ENCODE data around the gene SLA2. TPM values are rescaled to one million over a fixed set of nuclear protein-coding genes. Genes with fewer than 3 reads are reported as not detected.
A peak's percentile ranks its signal among the peaks of the same experiment; 100 is the strongest.

The SLA2 gene
- total RNA-seq, 1 experiment from 2014 or later, result 0.14 TPM

DNA sequence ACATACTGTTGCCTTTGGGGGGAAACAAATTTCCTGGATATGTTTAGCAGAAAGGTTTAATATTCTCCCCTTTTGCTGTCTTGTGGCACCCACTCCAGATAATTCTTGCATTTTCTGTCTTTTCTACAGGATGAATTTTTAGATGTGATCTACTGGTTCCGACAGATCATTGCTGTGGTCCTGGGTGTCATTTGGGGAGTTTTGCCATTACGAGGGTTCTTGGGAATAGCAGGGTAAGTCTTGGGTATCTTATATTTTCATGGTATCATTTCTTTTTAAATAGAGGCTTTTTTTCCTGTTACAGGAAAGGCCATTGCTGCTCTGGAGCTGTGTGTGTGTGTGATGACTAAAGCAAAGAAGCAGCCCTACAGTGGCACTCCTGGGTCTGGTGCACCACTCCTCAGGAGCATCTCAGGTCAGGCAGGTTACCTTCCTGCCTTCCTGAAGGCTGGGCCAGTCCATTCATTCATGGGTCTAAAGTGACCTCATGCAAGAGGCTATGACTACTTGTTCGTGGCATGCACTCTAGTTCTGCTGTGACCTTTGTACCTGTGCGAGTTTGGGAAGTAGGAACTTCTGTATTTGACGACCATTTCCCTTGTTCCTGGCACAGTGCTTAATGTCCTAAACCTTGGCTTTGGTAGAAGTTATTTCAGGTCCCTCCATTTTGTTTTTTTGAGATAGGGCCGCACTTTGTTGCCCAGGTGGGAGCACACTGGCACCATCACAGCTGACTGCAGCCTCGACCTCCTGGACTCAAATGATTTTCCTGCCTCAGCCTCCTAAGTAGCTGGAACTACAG is 38.2 kb downstream of the SLA2 start:
- Histone ChIP-seq H3K27me3 (ENCODE audit: control insufficient read depth, insufficient read depth, low read length) (no peaks in the 10 kb centered on the region), H3K36me3 (replicated peaks; ENCODE audit: control insufficient read depth, insufficient read depth, low read length) (peaks cover 28% of the 10 kb centered on the region), H3K4me3 (ENCODE audit: insufficient read depth, low read depth, low read length) (no peak overlapping the region)
- no peak for DNase-seq

GRCh38 chr20:36606158-36607066 is 39.6 kb downstream of the SLA2 start:
- DNase-seq, result no peak
- H3K36me3 ChIP-seq (replicated peaks; ENCODE audit: control insufficient read depth, insufficient read depth, low read length), result peaks cover 20% of the 10 kb centered on the region
- H3K4me3 ChIP-seq (ENCODE audit: insufficient read depth, low read depth, low read length), result peak overlapping the region; percentile 79
- no peaks in the 10 kb centered on the region for H3K27me3 ChIP-seq (ENCODE audit: control insufficient read depth, insufficient read depth, low read length)

DNA sequence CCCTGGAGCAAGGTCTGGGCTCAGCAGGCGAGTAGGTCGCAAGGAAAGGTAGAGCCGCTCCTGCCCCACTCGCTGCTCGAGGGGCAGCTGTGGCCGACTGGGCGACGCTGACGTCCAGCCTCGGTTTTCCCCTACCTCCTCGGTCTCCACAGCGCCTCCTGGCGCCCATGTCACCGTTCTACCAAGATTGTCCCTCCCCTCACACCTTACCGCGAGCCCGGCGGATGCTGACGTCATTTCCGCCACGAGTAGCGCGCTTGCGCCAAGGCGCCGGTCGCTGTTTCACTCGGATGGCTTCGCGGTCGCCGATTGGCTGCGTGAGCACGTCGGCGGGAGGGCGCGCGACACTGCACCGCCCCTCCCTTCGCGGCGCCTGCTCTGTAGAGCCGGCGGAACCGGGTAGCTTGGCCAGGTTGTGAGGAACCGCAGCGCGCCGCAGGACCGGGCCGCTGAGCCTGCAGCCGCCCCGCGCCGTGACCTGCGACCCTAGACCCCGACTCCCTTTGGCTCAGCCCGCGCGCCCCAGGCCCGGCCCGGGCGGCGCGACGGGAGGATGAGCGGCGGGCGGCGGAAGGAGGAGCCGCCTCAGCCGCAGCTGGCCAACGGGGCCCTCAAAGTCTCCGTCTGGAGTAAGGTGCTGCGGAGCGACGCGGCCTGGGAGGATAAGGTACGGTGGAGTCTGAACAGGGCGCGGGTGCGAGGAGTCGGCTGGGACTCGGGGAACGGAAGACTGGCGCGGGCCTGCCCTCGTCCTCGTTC is 40.4 kb downstream of the SLA2 start, which contains the start of gene RAB5IF:
RAB5IF (plus strand) TSS at position 381 of the 759 bp plus-strand sequence; CDS start at position 554, 173 bp downstream.
- peaks cover 17% of the 10 kb centered on the region for H3K36me3 ChIP-seq (replicated peaks; ENCODE audit: control insufficient read depth, insufficient read depth, low read length)
- peak; percentile 97 for DNase-seq
- no peaks in the 10 kb centered on the region for H3K27me3 ChIP-seq (ENCODE audit: control insufficient read depth, insufficient read depth, low read length)
- peak within 1 kb of the TSS; percentile 79 for H3K4me3 ChIP-seq (ENCODE audit: insufficient read depth, low read depth, low read length)

GRCh38 chr20:36604952-36605398 is 41.0 kb downstream of the SLA2 start:
- H3K4me3 ChIP-seq (ENCODE audit: insufficient read depth, low read depth, low read length), result no peak overlapping the region
- DNase-seq, result no peak
- no peaks in the 10 kb centered on the region for H3K27me3 ChIP-seq (ENCODE audit: control insufficient read depth, insufficient read depth, low read length)
- peaks cover 17% of the 10 kb centered on the region for H3K36me3 ChIP-seq (replicated peaks; ENCODE audit: control insufficient read depth, insufficient read depth, low read length)

DNA sequence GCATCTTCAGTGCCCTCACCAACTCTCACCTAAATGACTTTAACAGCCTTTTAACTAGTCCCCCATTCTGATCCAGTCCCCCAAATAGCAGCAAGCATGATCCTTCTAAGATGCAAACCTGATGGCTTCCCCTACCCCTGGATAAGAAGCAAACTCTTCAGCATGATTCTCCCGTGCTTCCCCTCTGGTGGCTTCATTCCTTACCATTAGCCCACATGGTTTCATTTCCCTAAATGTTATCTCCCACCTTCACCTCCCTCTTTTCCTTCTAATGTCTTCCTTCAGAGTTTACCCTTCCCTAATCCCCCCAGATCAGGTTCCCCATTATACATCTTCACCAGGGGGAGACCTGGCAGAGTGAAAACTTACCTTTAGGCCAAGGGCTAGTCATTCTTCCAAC is 44.5 kb downstream of the SLA2 start:
- Histone ChIP-seq H3K4me3 (ENCODE audit: insufficient read depth, low read depth, low read length) (no peak overlapping the region), H3K27me3 (ENCODE audit: control insufficient read depth, insufficient read depth, low read length) (no peaks in the 10 kb centered on the region), H3K36me3 (replicated peaks; ENCODE audit: control insufficient read depth, insufficient read depth, low read length) (no peaks in the 10 kb centered on the region)
- DNase-seq, result no peak

GRCh38 chr20:36599912-36600345 is 46.1 kb downstream of the SLA2 start:
- H3K27me3 ChIP-seq (ENCODE audit: control insufficient read depth, insufficient read depth, low read length), result no peaks in the 10 kb centered on the region
- no peak overlapping the region for H3K4me3 ChIP-seq (ENCODE audit: insufficient read depth, low read depth, low read length)
- no peak for DNase-seq
- H3K36me3 ChIP-seq (replicated peaks; ENCODE audit: control insufficient read depth, insufficient read depth, low read length), result no peaks in the 10 kb centered on the region; the same call in 1 of the 2 replicates

DNA sequence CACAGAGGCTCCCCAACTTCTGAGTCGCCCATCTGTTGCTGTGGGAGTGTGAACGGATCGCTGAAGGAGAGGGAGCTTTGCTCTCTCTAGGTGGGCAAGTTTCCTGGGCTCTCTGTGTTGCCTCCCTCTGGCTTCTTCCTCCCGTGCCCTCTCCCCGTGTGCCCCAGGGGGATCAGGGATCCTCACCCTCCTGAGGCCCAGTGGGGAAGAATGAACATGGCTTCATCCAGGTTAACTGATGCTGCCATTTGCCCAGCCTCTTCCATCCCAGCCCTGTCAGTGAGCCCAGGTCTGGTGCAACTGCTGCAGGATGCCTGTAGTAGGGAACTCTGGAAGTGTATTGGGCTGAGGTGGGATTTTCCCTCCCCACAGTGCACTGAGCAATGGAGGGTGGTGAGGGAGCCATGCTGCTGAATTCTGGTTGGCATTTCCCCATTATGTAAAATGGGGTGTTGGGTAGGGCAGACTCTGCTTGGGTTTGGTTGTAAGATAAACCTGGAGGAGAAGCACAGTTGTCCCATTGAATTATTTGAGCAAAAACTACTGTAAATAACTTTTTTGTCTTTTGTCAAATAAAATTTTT is 52.6 kb downstream of the SLA2 start:
- no peak for DNase-seq
- H3K36me3 ChIP-seq (replicated peaks; ENCODE audit: control insufficient read depth, insufficient read depth, low read length), result peaks cover 15% of the 10 kb centered on the region
- H3K27me3 ChIP-seq (ENCODE audit: control insufficient read depth, insufficient read depth, low read length), result no peaks in the 10 kb centered on the region
- H3K4me3 ChIP-seq (ENCODE audit: insufficient read depth, low read depth, low read length), result no peak overlapping the region

GRCh38 chr20:36591854-36592641 is 53.9 kb downstream of the SLA2 start:
- no peaks in the 10 kb centered on the region for H3K27me3 ChIP-seq (ENCODE audit: control insufficient read depth, insufficient read depth, low read length)
- peaks cover 17% of the 10 kb centered on the region for H3K36me3 ChIP-seq (replicated peaks; ENCODE audit: control insufficient read depth, insufficient read depth, low read length)
- no peak overlapping the region for H3K4me3 ChIP-seq (ENCODE audit: insufficient read depth, low read depth, low read length)
- peak; percentile 72 for DNase-seq

GRCh38 chr20:36591281-36591680 is 54.7 kb downstream of the SLA2 start:
- Histone ChIP-seq H3K27me3 (ENCODE audit: control insufficient read depth, insufficient read depth, low read length) (no peaks in the 10 kb centered on the region), H3K4me3 (ENCODE audit: insufficient read depth, low read depth, low read length) (no peak overlapping the region), H3K36me3 (replicated peaks; ENCODE audit: control insufficient read depth, insufficient read depth, low read length) (peaks cover 19% of the 10 kb centered on the region)
- DNase-seq, result no peak

- Histone ChIP-seq H3K36me3 (replicated peaks; ENCODE audit: control insufficient read depth, insufficient read depth, low read length) (peaks cover 13% of the 10 kb centered on the region), H3K4me3 (ENCODE audit: insufficient read depth, low read depth, low read length) (no peak overlapping the region), H3K27me3 (ENCODE audit: control insufficient read depth, insufficient read depth, low read length) (no peaks in the 10 kb centered on the region)
- no peak for DNase-seq
These were observed 58.5 kb downstream of the SLA2 start for GRCh38 chr20:36587388-36588070.

DNA sequence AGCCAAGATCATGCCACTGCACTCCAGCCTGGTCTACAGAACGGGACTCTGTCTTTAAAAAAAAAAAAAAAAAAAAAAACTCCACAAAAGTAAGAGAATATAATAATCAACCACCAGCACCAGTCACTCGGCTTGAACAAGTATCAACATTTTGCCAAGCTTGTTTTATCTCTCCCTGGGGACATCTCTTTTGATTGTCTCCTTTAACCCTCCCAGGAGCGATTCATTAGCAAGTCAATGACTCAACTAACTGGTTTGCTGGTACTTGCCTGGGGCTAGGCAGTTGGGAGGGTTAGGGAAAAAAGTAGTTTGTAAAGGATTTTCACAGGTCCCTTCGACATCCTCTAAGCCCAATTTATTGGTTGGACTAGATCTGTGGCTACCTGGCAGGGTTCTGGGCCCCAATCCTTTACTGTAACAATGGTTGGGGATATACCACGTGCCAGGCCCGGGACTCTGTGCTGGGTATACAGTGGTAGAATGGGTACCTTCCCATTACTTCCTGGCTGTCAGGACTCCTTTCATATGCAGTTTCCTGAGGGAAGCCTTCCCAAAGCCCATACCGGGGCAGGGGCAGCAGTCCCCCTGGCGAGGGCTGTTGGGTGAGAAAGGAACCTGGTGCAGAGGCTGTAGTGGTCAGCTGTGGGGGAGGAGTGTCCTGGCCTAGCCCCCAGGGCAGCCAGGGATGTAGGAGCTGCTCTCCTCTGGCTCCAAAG is 60.4 kb downstream of the SLA2 start:
- Histone ChIP-seq H3K4me3 (ENCODE audit: insufficient read depth, low read depth, low read length) (no peak overlapping the region), H3K27me3 (ENCODE audit: control insufficient read depth, insufficient read depth, low read length) (no peaks in the 10 kb centered on the region), H3K36me3 (replicated peaks; ENCODE audit: control insufficient read depth, insufficient read depth, low read length) (peaks cover 10% of the 10 kb centered on the region)
- peak; percentile 86 for DNase-seq

GRCh38 chr20:36584018-36584481 is 61.9 kb downstream of the SLA2 start:
- H3K4me3 ChIP-seq (ENCODE audit: insufficient read depth, low read depth, low read length), result no peak overlapping the region
- H3K27me3 ChIP-seq (ENCODE audit: control insufficient read depth, insufficient read depth, low read length), result no peaks in the 10 kb centered on the region
- peaks cover 17% of the 10 kb centered on the region for H3K36me3 ChIP-seq (replicated peaks; ENCODE audit: control insufficient read depth, insufficient read depth, low read length)
- no peak for DNase-seq
